ENCODE measurements around the gene PAX9.

- TF ChIP-seq CTCF (IDR thresholded peaks at IDR 0.05; ENCODE audit: borderline replicate concordance, extremely low read depth, low read length, poor library complexity, severe bottlenecking) (no peak), EZH2 (IDR thresholded peaks at IDR 0.05; ENCODE audit: borderline replicate concordance, low read depth, low read length, severe bottlenecking) (no peak)
Observed at GRCh38 chr14:36665887-36666415, 4.3 kb downstream of the PAX9 start.
